ENCODE results near the gene TIAM2.

DNA sequence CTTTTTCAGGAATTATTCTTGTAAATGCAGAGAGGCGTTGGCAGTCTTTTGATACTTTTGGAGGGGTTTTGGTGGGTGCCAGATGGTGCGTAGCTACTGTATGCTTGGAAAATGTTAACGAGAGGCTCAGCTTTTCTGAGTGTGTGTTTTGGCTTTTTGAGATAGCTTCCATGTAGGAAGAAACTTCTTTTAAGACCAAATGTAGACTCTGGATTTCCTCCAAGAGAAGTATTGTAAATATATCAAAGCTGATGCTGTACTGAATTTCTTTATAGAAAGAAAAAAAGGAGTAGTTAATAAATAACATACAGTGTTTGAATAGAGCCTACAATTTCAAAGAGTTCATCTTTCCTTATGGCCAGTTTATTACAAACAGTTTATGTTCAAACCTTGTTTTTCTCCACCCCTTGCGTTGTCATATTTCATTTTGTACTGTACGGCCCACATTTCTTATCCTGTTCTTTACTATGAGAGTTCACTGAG is 16.7 kb downstream of the TIAM2 start:
- TF ChIP-seq EZH2 (IDR thresholded peaks at IDR 0.05; ENCODE audit: borderline replicate concordance, low read length): no peak
- TF ChIP-seq, protein P1, sequence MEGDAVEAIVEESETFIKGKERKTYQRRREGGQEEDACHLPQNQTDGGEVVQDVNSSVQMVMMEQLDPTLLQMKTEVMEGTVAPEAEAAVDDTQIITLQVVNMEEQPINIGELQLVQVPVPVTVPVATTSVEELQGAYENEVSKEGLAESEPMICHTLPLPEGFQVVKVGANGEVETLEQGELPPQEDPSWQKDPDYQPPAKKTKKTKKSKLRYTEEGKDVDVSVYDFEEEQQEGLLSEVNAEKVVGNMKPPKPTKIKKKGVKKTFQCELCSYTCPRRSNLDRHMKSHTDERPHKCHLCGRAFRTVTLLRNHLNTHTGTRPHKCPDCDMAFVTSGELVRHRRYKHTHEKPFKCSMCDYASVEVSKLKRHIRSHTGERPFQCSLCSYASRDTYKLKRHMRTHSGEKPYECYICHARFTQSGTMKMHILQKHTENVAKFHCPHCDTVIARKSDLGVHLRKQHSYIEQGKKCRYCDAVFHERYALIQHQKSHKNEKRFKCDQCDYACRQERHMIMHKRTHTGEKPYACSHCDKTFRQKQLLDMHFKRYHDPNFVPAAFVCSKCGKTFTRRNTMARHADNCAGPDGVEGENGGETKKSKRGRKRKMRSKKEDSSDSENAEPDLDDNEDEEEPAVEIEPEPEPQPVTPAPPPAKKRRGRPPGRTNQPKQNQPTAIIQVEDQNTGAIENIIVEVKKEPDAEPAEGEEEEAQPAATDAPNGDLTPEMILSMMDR (IDR thresholded peaks at IDR 0.05; ENCODE audit: low read length): no peak

Measured in OCI-LY1 (cell line).